Right renal pelvis (tissue), 4 donors: ENCODE measurements around the gene KLHL35. TPM values are rescaled to one million over a fixed set of nuclear protein-coding genes. Genes with fewer than 3 reads are reported as not detected.

Source experiments
- DNase-seq, 4 donors: peaks; one replicate each; pipeline ENCODE4 v3.0.0-alpha.2; 2013; ENCODE audit warnings: low read depth in 4 of 4, low spot score in 3 of 4, missing footprints in 1 of 4
- polyA plus RNA-seq, 4 donors: library from polyadenylated mRNA; unstranded; fragments of 120-200 nt; gene quantifications; one replicate each; pipeline ENCODE4 v1.2.1, GENCODE V29; 2013; ENCODE audit not compliant: insufficient read length in 4 of 4

Gene KLHL35
- polyA plus RNA-seq, 4 donors: 0.32 to 0.74 (median 0.40) TPM

GRCh38 chr11:75469785-75470405 is 36.9 kb upstream of the KLHL35 start:
- no peak for DNase-seq

- DNase-seq: peak in 1 of 4 donors; percentile 36
Observed at GRCh38 chr11:75468534-75469340, 35.7 kb upstream of the KLHL35 start.

- DNase-seq: no peak
Observed at GRCh38 chr11:75467881-75468280, 34.9 kb upstream of the KLHL35 start.

GRCh38 chr11:75467311-75467710 is 34.3 kb upstream of the KLHL35 start:
- no peak for DNase-seq

GRCh38 chr11:75465701-75466531 is 32.9 kb upstream of the KLHL35 start:
- peak in 3 of 4 donors; percentile 40 to 43 (median 42) for DNase-seq

- no peak for DNase-seq
Observed at GRCh38 chr11:75463106-75463774, 30.2 kb upstream of the KLHL35 start.

- no peak for DNase-seq
Observed at GRCh38 chr11:75462117-75462653, 29.2 kb upstream of the KLHL35 start.

- no peak for DNase-seq
Observed at GRCh38 chr11:75461151-75461550, 28.1 kb upstream of the KLHL35 start.

- no peak for DNase-seq
Observed at GRCh38 chr11:75456596-75457183, 23.7 kb upstream of the KLHL35 start.

GRCh38 chr11:75454987-75455386 is 22.0 kb upstream of the KLHL35 start:
- DNase-seq: no peak

GRCh38 chr11:75453916-75454655 is 21.1 kb upstream of the KLHL35 start:
- DNase-seq: no peak

GRCh38 chr11:75450826-75451821 is 18.1 kb upstream of the KLHL35 start:
- DNase-seq: no peak

- DNase-seq: no peak
Observed at GRCh38 chr11:75450236-75450635, 17.2 kb upstream of the KLHL35 start.

- DNase-seq: no peak
Observed at GRCh38 chr11:75449776-75450175, 16.8 kb upstream of the KLHL35 start.

- DNase-seq: no peak
Observed at GRCh38 chr11:75449271-75449670, 16.3 kb upstream of the KLHL35 start.

GRCh38 chr11:75447415-75447814 is 14.4 kb upstream of the KLHL35 start:
- DNase-seq: no peak

GRCh38 chr11:75445315-75445953 is 12.4 kb upstream of the KLHL35 start:
- DNase-seq: peak in 1 of 4 donors; percentile 49

GRCh38 chr11:75443043-75443442 is 10.0 kb upstream of the KLHL35 start:
- DNase-seq: no peak
